Ishikawa (cell line): ENCODE measurements around the gene PGA3.

Source experiments
- CEBPB ChIP-seq: IDR thresholded peaks from 2 replicates; pipeline ENCODE4 v1.6.1; 2012
- EGR1 ChIP-seq: IDR thresholded peaks from 2 replicates; pipeline ENCODE4 v1.6.1; 2012
- EP300 ChIP-seq: IDR thresholded peaks from 2 replicates; pipeline ENCODE4 v1.6.1; 2012; ENCODE audit warnings: borderline replicate concordance
- FOXM1 ChIP-seq: IDR thresholded peaks from 2 replicates; pipeline ENCODE4 v1.6.1; 2012; ENCODE audit warnings: low read depth, borderline replicate concordance
- RAD21 ChIP-seq: IDR thresholded peaks from 2 replicates; pipeline ENCODE4 v1.6.1; 2012; ENCODE audit warnings: low read depth
- YY1 ChIP-seq: IDR thresholded peaks from 2 replicates; pipeline ENCODE4 v1.6.1; 2012; ENCODE audit warnings: low read depth
- ZBTB7A ChIP-seq: IDR thresholded peaks from 2 replicates; pipeline ENCODE4 v1.6.1; 2012; ENCODE audit warnings: low read depth
- TF ChIP-seq, protein P1 (sequence below): IDR thresholded peaks from 2 replicates; pipeline ENCODE4 v1.6.1; 2012; ENCODE audit warnings: low read depth, mild to moderate bottlenecking

GRCh38 chr11:61168042-61168688 is 35.1 kb upstream of the PGA3 start:
- TF ChIP-seq EGR1 (no peak), FOXM1 (no peak), ZBTB7A (no peak), YY1 (no peak), CEBPB (no peak), EP300 (no peak), RAD21 (no peak)
- TF ChIP-seq, protein P1, sequence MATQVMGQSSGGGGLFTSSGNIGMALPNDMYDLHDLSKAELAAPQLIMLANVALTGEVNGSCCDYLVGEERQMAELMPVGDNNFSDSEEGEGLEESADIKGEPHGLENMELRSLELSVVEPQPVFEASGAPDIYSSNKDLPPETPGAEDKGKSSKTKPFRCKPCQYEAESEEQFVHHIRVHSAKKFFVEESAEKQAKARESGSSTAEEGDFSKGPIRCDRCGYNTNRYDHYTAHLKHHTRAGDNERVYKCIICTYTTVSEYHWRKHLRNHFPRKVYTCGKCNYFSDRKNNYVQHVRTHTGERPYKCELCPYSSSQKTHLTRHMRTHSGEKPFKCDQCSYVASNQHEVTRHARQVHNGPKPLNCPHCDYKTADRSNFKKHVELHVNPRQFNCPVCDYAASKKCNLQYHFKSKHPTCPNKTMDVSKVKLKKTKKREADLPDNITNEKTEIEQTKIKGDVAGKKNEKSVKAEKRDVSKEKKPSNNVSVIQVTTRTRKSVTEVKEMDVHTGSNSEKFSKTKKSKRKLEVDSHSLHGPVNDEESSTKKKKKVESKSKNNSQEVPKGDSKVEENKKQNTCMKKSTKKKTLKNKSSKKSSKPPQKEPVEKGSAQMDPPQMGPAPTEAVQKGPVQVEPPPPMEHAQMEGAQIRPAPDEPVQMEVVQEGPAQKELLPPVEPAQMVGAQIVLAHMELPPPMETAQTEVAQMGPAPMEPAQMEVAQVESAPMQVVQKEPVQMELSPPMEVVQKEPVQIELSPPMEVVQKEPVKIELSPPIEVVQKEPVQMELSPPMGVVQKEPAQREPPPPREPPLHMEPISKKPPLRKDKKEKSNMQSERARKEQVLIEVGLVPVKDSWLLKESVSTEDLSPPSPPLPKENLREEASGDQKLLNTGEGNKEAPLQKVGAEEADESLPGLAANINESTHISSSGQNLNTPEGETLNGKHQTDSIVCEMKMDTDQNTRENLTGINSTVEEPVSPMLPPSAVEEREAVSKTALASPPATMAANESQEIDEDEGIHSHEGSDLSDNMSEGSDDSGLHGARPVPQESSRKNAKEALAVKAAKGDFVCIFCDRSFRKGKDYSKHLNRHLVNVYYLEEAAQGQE = no peak
